ENCODE data around the gene CRB1. TPM values are rescaled to one million over a fixed set of nuclear protein-coding genes. Genes with fewer than 3 reads are reported as not detected.

Gene CRB1
- total and polyA plus RNA-seq, 8 donors, result 0.09 to 0.31 (median 0.26) TPM

GRCh38 chr1:197225611-197226010 lies 42.4 kb upstream of the CRB1 start:
- Histone ChIP-seq H3K36me3 (no peaks in the 10 kb centered on the region), H3K4me1 (no peaks in the 10 kb centered on the region), H3K9me3 (no peaks in the 10 kb centered on the region), H3K4me3 (no peak overlapping the region), H3K27ac (no peak overlapping the region), H3K27me3 (no peaks in the 10 kb centered on the region)
- intact Hi-C loops (cut with DNase I), result no loop called here
- peak in 2 of 4 donors; percentile 10 to 19 for DNase-seq
- TF ChIP-seq, protein P1, sequence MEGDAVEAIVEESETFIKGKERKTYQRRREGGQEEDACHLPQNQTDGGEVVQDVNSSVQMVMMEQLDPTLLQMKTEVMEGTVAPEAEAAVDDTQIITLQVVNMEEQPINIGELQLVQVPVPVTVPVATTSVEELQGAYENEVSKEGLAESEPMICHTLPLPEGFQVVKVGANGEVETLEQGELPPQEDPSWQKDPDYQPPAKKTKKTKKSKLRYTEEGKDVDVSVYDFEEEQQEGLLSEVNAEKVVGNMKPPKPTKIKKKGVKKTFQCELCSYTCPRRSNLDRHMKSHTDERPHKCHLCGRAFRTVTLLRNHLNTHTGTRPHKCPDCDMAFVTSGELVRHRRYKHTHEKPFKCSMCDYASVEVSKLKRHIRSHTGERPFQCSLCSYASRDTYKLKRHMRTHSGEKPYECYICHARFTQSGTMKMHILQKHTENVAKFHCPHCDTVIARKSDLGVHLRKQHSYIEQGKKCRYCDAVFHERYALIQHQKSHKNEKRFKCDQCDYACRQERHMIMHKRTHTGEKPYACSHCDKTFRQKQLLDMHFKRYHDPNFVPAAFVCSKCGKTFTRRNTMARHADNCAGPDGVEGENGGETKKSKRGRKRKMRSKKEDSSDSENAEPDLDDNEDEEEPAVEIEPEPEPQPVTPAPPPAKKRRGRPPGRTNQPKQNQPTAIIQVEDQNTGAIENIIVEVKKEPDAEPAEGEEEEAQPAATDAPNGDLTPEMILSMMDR (IDR thresholded peaks at IDR 0.05), result no peak
- no peak for ATAC-seq

DNA sequence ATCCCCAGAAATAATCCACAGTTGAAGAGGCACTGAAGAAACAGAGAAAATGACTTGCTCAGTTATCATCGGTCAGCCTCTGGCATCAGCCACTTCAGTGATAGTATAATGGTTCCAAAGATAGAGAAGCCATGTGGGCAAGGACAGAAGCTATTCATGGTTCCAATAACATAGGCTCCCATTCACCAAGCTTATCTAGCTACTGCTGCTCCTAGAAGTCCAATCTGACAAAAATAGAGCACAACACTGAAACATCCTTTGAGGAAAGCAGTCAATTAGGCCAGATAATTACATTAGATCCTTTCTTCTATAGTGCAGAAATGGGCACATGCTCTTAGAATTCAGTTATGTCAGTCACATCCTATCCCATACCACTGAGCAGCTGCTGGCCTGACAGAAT lies 33.5 kb upstream of the CRB1 start:
- intact Hi-C loops (cut with DNase I), result no loop called here
- no peak for ATAC-seq

GRCh38 chr1:197235355-197235754 lies 32.7 kb upstream of the CRB1 start:
- Histone ChIP-seq H3K4me1 (no peaks in the 10 kb centered on the region), H3K4me3 (no peak overlapping the region), H3K27ac (no peak overlapping the region), H3K9me3 (no peaks in the 10 kb centered on the region), H3K27me3 (no peaks in the 10 kb centered on the region), H3K36me3 (no peaks in the 10 kb centered on the region)
- ATAC-seq, result no peak
- TF ChIP-seq, protein P1 (IDR thresholded peaks at IDR 0.05), result no peak
- DNase-seq, result no peak
- intact Hi-C loops (cut with DNase I), result no loop called here

More for the DNA sequence above, 33.5 kb upstream of the CRB1 start:
- H3K36me3 ChIP-seq, result no peaks in the 10 kb centered on the region
- DNase-seq, result no peak
- H3K9me3 ChIP-seq, result no peaks in the 10 kb centered on the region
- TF ChIP-seq, protein P1 (IDR thresholded peaks at IDR 0.05), result no peak
- H3K4me1 ChIP-seq, result no peaks in the 10 kb centered on the region
- H3K27me3 ChIP-seq, result no peaks in the 10 kb centered on the region
- no peak overlapping the region for H3K4me3 ChIP-seq
- no peak overlapping the region for H3K27ac ChIP-seq

DNA sequence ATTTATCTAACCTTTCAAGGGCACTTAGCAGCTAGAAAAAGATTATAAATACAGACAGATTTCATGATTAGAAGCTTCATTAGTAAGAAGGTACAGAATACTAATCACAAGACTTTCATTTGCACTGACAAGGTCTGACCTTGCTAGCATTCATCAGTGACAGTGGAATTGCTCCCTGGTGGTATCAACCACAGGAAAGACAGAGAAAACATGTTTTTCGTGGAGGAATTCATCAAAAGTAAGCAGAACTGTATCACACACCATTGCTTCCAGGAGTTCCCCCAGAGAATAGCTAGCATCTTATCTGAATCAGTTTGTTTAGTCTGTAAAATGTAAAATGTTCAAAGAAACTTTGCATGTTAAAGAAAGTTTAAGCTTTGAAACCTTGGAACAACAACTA lies 20.6 kb upstream of the CRB1 start:
- no peak for ATAC-seq
- H3K27ac ChIP-seq, result no peak overlapping the region

DNA sequence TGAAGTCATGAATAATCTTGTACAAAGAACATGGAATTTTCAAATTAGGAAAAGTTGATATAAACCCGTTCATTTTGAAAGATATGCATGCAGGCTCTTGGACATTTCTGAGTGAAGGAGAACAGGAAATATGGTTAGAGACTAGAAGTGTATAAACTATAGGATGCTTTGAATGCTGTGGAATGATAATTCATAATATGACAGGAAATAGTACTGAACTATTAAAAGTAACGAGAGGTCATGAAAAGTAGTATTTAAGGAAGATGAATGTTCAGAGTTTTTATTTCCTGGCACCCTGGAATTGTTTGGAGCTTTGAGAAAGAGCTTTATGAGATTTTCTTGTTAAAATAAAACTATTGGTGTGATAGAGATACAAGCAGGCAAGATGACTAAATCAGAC lies 18.7 kb upstream of the CRB1 start:
- TF ChIP-seq, protein P1 (IDR thresholded peaks at IDR 0.05), result no peak

More for the DNA sequence above, 20.6 kb upstream of the CRB1 start:
- no peaks in the 10 kb centered on the region for H3K36me3 ChIP-seq
- H3K4me1 ChIP-seq, result no peaks in the 10 kb centered on the region
- no peak overlapping the region for H3K4me3 ChIP-seq
- intact Hi-C loops (cut with DNase I), result no loop called here
- no peak for DNase-seq
- H3K9me3 ChIP-seq, result peaks cover 0 to 3% of the 10 kb centered on the region in 2 donors
- TF ChIP-seq, protein P1 (IDR thresholded peaks at IDR 0.05), result no peak
- no peaks in the 10 kb centered on the region for H3K27me3 ChIP-seq

More for the DNA sequence above, 18.7 kb upstream of the CRB1 start:
- H3K27ac ChIP-seq, result no peak overlapping the region
- H3K9me3 ChIP-seq, result no peaks in the 10 kb centered on the region
- DNase-seq (no peak), ATAC-seq (no peak)
- H3K36me3 ChIP-seq, result no peaks in the 10 kb centered on the region
- H3K4me1 ChIP-seq, result no peaks in the 10 kb centered on the region
- no peaks in the 10 kb centered on the region for H3K27me3 ChIP-seq
- no peak overlapping the region for H3K4me3 ChIP-seq
- intact Hi-C loops (cut with DNase I), result no loop called here

All from left lung (tissue), 10 donors.